Activated T-cell treated with anti-CD3 and anti-CD28 coated beads, Interleukin-2, amount 50 U/mL, for 72 hours (primary cell): ENCODE data around the gene CHCT1. TPM values are rescaled to one million over a fixed set of nuclear protein-coding genes. Genes with fewer than 3 reads are reported as not detected.
"Not testable (repeated sequence)": the region's sequence is repeated elsewhere in the genome, so short reads cannot be mapped to it uniquely, and the experiment has no call there.

ENCODE experiments used
- ATAC-seq, 2 donors: fragments of 150-1000 bp; cut with Tn5 transposase; replicated peaks in 1 of 2; 2 replicates each; pipeline ENCODE4 v1.10.0; 2021; ENCODE audit warnings: moderate library complexity in 2 of 2, mild to moderate bottlenecking in 1 of 2
- DNase-seq, 2 donors: peaks; one replicate each; pipeline ENCODE4 v3.0.0; 2021 to 2022; ENCODE audit warnings: mixed read lengths in 1 of 2
- H3K27ac Mint-ChIP-seq: one replicate; pipeline ENCODE4 v1.8.0; 2022; ENCODE audit warnings: mild to moderate bottlenecking, moderate library complexity, mixed read lengths
- H3K27me3 Mint-ChIP-seq: one replicate; pipeline ENCODE4 v1.8.0; 2022; ENCODE audit warnings: low read depth, mixed read lengths
- H3K36me3 Mint-ChIP-seq, 2 donors: one replicate each; pipeline ENCODE4 v1.8.0; 2022; ENCODE audit warnings: mixed read lengths in 2 of 2, mild to moderate bottlenecking in 1 of 2; ENCODE audit not compliant: insufficient read depth in 2 of 2
- H3K4me1 Mint-ChIP-seq: one replicate; pipeline ENCODE4 v1.8.0; 2022; ENCODE audit warnings: low read depth, mixed read lengths
- H3K4me3 Mint-ChIP-seq, 2 donors: one replicate each; pipeline ENCODE4 v1.8.0; 2022; ENCODE audit warnings: mild to moderate bottlenecking in 2 of 2, mixed read lengths in 2 of 2, moderate library complexity in 2 of 2
- H3K9me3 Mint-ChIP-seq, 2 donors: one replicate each; pipeline ENCODE4 v1.8.0; 2022; ENCODE audit warnings: mixed read lengths in 2 of 2
- total RNA-seq, 2 donors: library from RNA; stranded (reverse); gene quantifications; one replicate each; pipeline ENCODE4 v1.2.3, GENCODE V29; 2022

CHCT1 gene
- total RNA-seq, 2 donors from 2014 or later = 0.46 to 0.67 TPM

DNA sequence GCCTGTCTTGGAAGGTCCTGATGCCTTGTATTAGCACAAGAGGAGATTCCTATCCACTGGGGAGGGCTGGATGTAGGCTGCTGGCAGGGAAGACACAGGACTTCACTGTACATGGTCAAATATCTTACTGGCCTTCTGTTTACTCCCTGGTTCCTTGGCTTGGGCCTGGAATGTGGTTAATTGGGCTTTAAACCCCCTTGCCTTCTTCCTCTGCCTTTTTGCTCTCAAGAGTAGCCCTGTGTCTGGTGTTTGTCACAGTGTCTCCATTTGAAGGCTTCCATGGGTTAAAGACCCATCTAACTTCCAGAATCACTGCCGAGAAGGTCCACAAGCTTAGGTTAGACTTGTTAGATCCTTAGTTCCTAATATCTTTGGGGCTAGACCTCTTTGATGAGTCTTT lies 7.1 kb upstream of the CHCT1 start:
- DNase-seq = no peak
- no peak for ATAC-seq
- Mint-ChIP-seq H3K9me3 (no peaks in the 10 kb centered on the region), H3K36me3 (no peaks in the 10 kb centered on the region), H3K27ac (no peak overlapping the region), H3K4me3 (no peak overlapping the region), H3K4me1 (no peaks in the 10 kb centered on the region), H3K27me3 (no peaks in the 10 kb centered on the region)

DNA sequence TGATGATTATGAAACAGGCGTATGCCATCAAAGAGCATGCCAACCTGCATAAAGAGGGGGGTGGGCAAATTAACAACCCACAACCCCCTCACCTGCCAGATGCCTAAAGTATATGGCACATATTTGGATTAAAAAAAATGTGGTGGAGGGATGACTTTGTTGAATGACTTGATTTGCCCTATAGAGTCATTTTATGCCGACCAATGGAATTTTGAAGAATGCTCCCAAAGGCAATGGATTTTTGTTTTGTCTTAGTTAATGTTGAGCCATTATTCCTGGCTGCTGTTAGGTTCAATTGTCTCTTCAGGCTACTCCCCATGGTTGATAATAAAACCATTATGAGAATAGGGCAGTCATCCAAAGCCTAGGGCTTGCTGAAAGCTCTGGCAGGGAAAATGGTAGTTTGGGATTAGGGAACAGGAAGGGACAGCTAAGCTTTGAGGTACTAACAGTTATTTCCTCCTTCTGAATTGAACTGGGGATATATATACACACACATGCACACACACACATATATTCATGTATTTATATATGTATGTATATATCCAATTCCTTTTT lies 5.8 kb upstream of the CHCT1 start:
- Mint-ChIP-seq H3K27me3 (no peaks in the 10 kb centered on the region), H3K4me1 (peaks cover 6% of the 10 kb centered on the region), H3K4me3 (no peak overlapping the region), H3K9me3 (no peaks in the 10 kb centered on the region), H3K27ac (no peak overlapping the region), H3K36me3 (no peaks in the 10 kb centered on the region)
- DNase-seq = no peak
- no peak for ATAC-seq

DNA sequence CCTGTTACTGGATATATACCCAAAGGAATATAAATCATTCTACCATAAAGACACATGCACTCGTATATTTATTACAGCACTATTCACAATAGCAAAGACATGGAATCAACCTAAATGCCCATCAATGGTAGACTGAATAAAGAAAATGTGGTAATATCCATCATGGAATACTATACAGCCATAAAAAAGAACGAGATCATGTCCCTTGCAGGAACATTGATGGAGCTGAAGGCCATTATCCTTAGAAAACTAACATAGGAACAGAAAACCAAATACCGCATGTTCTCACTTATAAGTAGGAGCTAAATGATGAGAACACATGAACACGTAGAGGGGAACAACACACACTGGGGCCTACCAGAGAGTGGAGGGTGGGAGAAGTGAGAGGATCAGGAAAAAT lies 3.3 kb upstream of the CHCT1 start:
- not testable (repeated sequence) for H3K9me3 Mint-ChIP-seq, H3K27me3 Mint-ChIP-seq, H3K36me3 Mint-ChIP-seq, ATAC-seq, DNase-seq, H3K27ac Mint-ChIP-seq, H3K4me3 Mint-ChIP-seq
- H3K4me1 Mint-ChIP-seq = peaks cover 11% of the 10 kb centered on the region

DNA sequence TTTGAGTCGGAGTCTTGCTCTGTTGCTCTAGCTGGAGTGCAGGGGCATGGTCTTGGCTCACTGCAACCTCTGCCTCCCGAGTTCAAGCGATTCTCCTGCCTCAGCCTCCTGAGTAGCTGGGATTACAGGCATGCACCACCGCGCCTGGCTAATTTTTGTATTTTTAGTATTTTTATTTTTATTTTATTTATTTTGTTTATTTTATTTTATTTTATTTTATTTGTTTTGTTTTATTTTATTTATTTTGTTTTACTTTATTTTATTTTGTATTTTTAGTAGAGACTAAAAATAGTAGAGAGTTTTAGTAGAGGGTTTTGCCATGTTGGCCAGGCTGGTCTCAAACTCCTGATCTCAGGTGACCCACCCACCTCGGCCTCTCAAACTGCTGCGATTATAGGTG lies 2.4 kb upstream of the CHCT1 start:
- not testable (repeated sequence) for ATAC-seq, H3K36me3 Mint-ChIP-seq, H3K4me3 Mint-ChIP-seq

DNA sequence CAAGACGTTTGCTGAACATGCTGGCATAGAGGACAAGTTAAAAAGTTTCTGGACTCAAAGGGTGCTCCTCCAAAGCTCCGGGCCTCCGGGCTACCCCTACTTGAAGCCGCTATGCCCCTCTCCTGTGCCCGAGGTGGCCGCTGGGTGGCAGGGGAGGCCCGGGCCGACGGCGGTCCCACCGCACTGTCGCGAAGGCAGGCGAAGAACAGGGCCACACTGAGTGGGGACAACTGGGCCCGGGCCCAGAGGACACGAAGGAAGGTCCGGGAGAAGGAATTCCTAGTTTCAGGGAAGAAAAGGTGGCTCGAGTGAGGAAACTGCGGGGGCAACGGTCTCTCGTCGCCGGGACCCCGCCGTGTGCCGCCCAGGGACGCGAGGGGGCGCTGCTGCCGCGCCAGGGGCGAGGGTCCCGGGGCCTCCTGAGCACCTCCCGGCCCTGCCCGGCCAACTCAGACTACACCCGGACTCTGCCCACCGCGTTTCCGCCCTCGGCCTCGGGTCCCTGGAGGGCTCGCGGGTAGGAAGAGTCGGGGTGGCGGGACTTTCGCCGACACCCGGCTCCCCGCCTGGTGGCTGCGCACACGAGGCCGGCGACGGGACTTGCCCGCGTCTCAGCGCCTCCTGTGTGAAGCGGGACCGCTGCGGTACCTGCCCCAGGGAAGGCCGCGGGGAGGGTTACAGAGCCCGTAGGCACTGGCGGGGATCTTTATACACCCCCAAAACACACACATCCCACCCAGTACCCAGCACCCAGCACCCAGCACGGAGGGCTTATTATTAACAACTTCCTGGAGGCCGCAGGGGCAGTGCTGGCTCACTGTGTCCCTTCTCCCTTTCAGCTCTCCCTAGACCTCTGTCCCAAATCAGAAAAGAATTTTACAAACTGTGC lies 772 bp upstream of the CHCT1 start:
- H3K4me1 Mint-ChIP-seq = peaks cover 11% of the 10 kb centered on the region
- no peaks in the 10 kb centered on the region for H3K9me3 Mint-ChIP-seq
- ATAC-seq (peak; percentile 97 to 98), DNase-seq (peak; percentile 84 to 87)
- peak overlapping the region; percentile 84 to 89 for H3K4me3 Mint-ChIP-seq
- H3K27me3 Mint-ChIP-seq = no peaks in the 10 kb centered on the region
- H3K27ac Mint-ChIP-seq = peak overlapping the region; percentile 56
- no peaks in the 10 kb centered on the region for H3K36me3 Mint-ChIP-seq

More for the DNA sequence above, 2.4 kb upstream of the CHCT1 start:
- not testable (repeated sequence) for DNase-seq, H3K9me3 Mint-ChIP-seq, H3K27ac Mint-ChIP-seq, H3K27me3 Mint-ChIP-seq
- H3K4me1 Mint-ChIP-seq = peaks cover 11% of the 10 kb centered on the region

DNA sequence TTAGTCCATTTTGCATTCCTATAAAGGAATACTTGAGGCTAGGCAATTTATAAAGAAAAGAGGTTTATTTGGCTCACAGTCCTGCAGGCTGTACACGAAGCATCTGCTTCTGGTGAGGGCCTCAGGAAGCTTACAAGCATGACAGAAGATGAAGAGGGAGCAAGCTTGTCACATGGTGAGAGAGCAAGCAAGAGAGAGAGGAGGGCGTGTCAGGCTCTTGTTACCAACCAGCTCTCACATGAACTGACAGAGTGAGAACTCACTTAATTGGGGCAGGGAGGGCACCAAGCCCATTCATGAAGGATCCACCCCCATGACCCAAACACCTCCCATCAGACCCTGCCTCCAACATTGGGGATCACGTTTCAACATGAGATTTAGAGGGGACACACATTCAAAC lies 1.6 kb downstream of the CHCT1 start:
- Mint-ChIP-seq H3K27me3 (no peaks in the 10 kb centered on the region), H3K4me1 (peaks cover 11% of the 10 kb centered on the region), H3K4me3 (no peak overlapping the region), H3K9me3 (no peaks in the 10 kb centered on the region), H3K27ac (no peak overlapping the region), H3K36me3 (no peaks in the 10 kb centered on the region)
- no peak for ATAC-seq
- DNase-seq = no peak

DNA sequence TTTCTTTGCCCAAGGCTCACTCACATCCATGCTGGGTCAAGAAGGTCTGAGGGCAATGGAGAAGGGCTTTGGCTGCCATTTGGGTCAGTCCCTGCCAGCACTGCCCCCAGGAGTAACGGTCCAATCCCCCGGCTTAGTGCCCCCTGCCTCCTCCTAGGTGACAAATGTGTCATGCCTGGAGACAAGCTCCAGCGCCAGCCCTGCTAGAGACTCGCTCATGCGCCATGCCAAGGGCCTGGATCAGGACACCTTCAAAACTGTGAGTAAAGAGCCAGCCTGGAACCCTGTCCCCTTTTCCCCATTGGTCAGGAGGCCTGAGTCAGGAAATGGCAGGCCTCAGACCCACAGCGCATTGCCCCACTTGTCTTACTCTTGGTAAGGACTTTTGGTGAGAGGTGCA lies 3.3 kb downstream of the CHCT1 start:
- ATAC-seq (no peak), DNase-seq (no peak)
- Mint-ChIP-seq H3K27ac (no peak overlapping the region), H3K27me3 (no peaks in the 10 kb centered on the region), H3K9me3 (no peaks in the 10 kb centered on the region), H3K4me1 (peaks cover 11% of the 10 kb centered on the region), H3K4me3 (no peak overlapping the region), H3K36me3 (no peaks in the 10 kb centered on the region)

DNA sequence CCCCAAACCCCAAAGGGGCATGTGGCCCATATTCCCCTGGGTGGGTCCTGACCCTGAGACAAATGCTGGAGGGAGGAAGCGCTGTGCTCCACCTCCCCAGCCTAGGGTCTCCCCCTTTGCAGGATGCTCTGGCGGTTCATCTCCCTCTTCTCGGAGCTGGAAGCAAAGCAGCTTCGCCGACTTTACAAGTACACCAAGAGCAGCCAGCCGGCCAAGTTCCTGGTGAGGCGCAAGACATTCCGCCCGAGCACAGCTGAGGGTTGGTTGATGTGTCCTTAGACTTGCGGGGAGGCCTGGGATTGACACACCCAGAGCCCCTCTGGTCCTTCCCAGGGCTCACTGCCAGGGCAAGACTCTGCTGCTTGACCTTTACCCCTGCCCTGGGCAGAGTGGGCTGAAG lies 4.3 kb downstream of the CHCT1 start:
- peaks cover 5% of the 10 kb centered on the region for H3K4me1 Mint-ChIP-seq
- ATAC-seq (no peak), DNase-seq (no peak)
- H3K27me3 Mint-ChIP-seq = no peaks in the 10 kb centered on the region
- no peak overlapping the region for H3K4me3 Mint-ChIP-seq
- H3K9me3 Mint-ChIP-seq = no peaks in the 10 kb centered on the region
- H3K27ac Mint-ChIP-seq = no peak overlapping the region
- H3K36me3 Mint-ChIP-seq = no peaks in the 10 kb centered on the region

DNA sequence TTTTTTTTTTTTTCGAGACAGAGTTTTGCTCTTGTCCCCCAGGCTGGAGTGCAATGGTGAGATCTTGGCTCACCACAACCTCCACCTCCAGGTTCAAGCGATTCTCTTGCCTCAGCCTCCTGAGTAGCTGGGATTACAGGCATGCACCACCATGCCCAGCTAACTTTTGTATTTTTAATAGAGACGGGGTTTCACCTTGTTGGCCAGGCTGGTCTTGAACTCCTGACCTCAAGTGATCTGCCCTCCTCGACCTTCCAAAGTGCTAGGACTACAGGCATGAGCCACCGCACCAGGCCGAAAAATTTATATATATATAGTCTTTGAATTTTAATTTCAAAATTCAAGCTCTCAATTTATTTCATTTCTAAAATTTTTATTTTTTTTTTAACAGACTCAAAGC lies 6.2 kb downstream of the CHCT1 start:
- not testable (repeated sequence) for H3K9me3 Mint-ChIP-seq, H3K4me3 Mint-ChIP-seq, H3K27ac Mint-ChIP-seq, H3K36me3 Mint-ChIP-seq, ATAC-seq, DNase-seq, H3K4me1 Mint-ChIP-seq, H3K27me3 Mint-ChIP-seq

DNA sequence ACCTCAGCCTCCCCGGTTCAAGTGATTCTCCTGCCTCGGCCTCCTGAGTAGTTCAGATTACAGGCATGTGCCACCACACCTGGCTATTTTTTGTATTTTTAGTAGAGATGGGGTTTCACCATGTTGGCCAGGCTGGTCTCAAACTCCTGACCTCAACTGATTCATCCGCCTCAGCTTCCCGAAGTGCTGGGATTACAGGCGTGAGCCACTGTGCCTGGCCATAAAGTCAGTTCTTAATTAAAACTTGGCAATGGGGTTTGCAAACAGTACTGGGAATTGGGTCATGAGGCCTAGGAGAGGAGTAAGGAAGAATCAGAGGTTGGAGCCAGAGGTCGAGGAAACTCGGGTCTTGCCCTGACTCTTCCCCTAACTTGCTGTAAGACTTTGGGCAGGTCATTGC lies 8.3 kb downstream of the CHCT1 start:
- H3K27ac Mint-ChIP-seq, H3K27me3 Mint-ChIP-seq, ATAC-seq, H3K36me3 Mint-ChIP-seq, H3K4me3 Mint-ChIP-seq, H3K9me3 Mint-ChIP-seq, DNase-seq, H3K4me1 Mint-ChIP-seq: not testable (repeated sequence)

DNA sequence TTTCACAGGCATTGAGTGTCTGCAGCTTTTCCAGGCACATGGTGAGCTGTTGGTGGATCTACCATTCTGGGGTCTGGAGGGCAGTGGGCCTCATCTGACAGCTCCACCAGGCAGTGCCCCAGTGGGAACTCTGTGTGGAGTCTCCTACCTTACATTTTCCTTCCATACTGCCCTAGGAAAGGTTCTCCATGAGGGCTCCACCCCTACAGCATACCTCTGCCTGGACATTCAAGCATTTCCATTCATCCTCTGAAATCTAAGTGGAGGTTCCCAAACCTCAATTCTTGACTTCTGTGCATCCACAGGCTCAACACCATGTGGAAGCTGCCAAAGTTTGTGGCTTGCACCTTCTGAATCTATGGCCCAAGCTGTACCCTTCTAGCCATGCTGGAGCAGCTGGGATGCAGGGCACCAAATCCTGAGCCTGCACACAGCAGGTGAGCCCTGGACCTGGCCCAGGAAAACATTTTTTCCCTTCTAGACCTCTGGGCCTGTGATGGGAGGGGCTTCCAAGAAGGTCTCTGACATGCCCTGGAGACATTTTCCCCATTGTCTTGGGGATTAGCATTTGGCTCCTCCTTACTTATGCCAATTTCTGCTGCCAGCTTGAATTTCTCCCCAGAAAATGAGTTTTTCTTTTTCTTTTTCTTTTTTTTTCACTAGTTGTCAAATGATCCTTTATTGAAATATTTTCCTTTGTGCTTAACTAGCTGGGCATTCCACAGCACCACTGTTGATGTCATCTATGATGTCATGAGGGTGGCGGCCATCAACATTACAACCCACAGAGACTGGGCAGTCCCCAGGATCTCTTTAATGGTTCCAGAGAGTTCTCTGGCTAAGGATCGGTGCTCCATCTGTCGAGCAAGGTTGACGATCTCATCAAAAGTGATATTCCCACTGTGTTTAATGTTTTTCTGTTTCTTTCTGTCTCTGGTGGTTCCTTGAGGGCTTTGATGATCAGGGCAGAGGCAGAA lies 11.0 kb downstream of the CHCT1 start:
- not testable (repeated sequence) for DNase-seq, ATAC-seq, H3K27ac Mint-ChIP-seq, H3K4me1 Mint-ChIP-seq, H3K9me3 Mint-ChIP-seq, H3K27me3 Mint-ChIP-seq, H3K36me3 Mint-ChIP-seq, H3K4me3 Mint-ChIP-seq

DNA sequence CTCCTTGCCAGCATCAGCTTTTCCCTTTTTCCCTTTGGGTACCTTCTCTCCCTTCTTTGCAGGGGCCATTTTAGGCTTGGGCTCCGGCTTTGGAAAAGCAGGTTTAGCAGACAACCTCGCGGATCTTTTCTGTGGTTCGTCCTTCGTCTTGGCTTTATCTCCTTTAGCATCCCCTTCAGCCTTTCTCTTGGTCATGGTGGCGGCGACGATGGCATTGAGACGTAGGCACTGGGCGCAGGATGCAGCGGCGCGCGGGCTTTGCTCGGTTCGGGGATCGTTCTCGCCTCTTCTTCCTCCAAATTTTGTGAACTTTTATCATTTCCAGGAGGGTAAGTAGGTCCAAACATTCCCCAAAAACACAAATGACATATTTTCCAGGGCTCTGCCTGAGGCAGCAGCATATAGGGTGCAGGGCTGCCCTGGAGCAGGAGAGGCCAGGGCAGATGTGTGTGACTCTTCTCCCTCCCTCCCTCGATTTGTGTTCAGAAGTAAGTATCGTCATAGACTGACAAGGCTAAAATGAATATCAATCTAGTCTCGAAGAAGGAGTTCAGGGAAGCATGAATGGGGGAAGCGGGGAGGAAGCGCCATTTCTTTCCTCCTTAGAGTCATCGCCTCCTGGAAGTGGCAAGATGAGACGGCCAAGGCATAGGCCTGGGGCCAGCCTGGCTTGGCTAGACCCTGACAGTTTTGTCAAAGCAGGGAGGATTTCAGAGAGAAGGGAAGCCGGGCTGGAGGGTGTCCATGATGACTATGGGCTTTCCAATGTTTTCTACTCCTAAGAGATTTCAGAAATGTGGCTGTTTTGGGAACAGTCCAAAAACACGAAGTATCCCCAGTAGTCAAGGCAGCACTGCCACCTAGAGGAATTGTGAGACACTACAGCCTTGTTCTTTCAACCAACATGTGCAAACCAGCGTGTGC lies 13.2 kb downstream of the CHCT1 start:
- DNase-seq (peak; percentile 49 to 59), ATAC-seq (peak; percentile 47 to 65)
- Mint-ChIP-seq H3K9me3 (peaks cover 0 to 2% of the 10 kb centered on the region in 2 donors), H3K4me1 (no peaks in the 10 kb centered on the region), H3K27me3 (peaks cover 4% of the 10 kb centered on the region), H3K4me3 (no peak overlapping the region), H3K27ac (no peak overlapping the region), H3K36me3 (peaks cover 3% of the 10 kb centered on the region in 2 donors)
